Panc1 (cell line): ENCODE data around the gene ITPRID2. TPM values are rescaled to one million over a fixed set of nuclear protein-coding genes. Genes with fewer than 3 reads are reported as not detected.

Experiments used
- ATAC-seq: fragments of 200-7000 bp; cut with Tn5 transposase; 2 replicates; pipeline ENCODE4 v1.9.1; 2020; ENCODE audit warnings: mild to moderate bottlenecking, moderate library complexity
- BruUV-seq: library from RNA; stranded (reverse); fragments of 400-500 nt; replicated peaks from 2 replicates; lab custom pipeline; 2021; lab: Mats Ljungman, UMichigan
- CTCF ChIA-PET: fragments of 300-600 bp; sonication (Branson Sonifier 250); formaldehyde crosslinking; loops from one replicate; lab custom pipeline; 2022; ENCODE audit warnings: antibody characterized with exemption; lab: Charles Lee
- POLR2A ChIA-PET: fragments of 300-600 bp; sonication (Branson Sonifier 250); formaldehyde crosslinking; loops from one replicate; lab custom pipeline; 2022; ENCODE audit warnings: antibody characterized with exemption; lab: Charles Lee
- DNase-seq: peaks from one replicate; pipeline ENCODE4 v3.0.0-alpha.2; 2010; ENCODE audit warnings: low read depth, low spot score
- H3K27ac ChIP-seq: 2 replicates; pipeline ENCODE4 v1.5.1; 2011; ENCODE audit warnings: mild to moderate bottlenecking, low read length, inconsistent platforms
- H3K27me3 ChIP-seq: fragments of 200-500 bp; sonication (Bioruptor generic); 2 replicates; pipeline ENCODE4 v1.6.0; 2014; ENCODE audit warnings: low read length, inconsistent platforms; ENCODE audit not compliant: control insufficient read depth, insufficient read depth
- H3K36me3 ChIP-seq: fragments of 200-500 bp; sonication (Bioruptor generic); 2 replicates; pipeline ENCODE4 v1.5.1; 2014; ENCODE audit warnings: inconsistent platforms, mild to moderate bottlenecking, low read length, moderate library complexity; ENCODE audit not compliant: control insufficient read depth, insufficient read depth
- H3K4me1 ChIP-seq: 2 replicates; pipeline ENCODE4 v1.5.1; 2011; ENCODE audit warnings: inconsistent platforms, mild to moderate bottlenecking, low read length, moderate library complexity; ENCODE audit not compliant: control insufficient read depth, insufficient read depth
- H3K4me3 ChIP-seq, 2 experiments: 2 replicates each; pipeline ENCODE4 v1.5.1; 2011 to 2012; ENCODE audit warnings: low read depth in 2 of 2, low read length in 2 of 2, mild to moderate bottlenecking in 2 of 2, inconsistent platforms in 1 of 2, moderate library complexity in 1 of 2
- H3K9me3 ChIP-seq: fragments of 200-500 bp; sonication (Bioruptor generic); 2 replicates; pipeline ENCODE4 v1.5.1; 2014; ENCODE audit warnings: low read depth, mild to moderate bottlenecking, inconsistent platforms, low read length, moderate library complexity; ENCODE audit not compliant: control insufficient read depth, insufficient read depth
- POLR2AphosphoS5 ChIP-seq: IDR thresholded peaks from 2 replicates; pipeline ENCODE4 v1.6.1; 2012; ENCODE audit warnings: mild to moderate bottlenecking, low read depth, low read length, moderate library complexity
- SIN3A ChIP-seq: IDR thresholded peaks from 2 replicates; pipeline ENCODE4 v1.6.1; 2012; ENCODE audit warnings: low read depth, mild to moderate bottlenecking, low read length, moderate library complexity, borderline replicate concordance; ENCODE audit not compliant: insufficient read depth
- TCF7L2 ChIP-seq: IDR thresholded peaks from 2 replicates; pipeline ENCODE4 v1.6.1; 2011; ENCODE audit warnings: mild to moderate bottlenecking, low read depth, low read length, inconsistent platforms
- in situ Hi-C: cut with HindIII; loops from 2 replicates; pipeline ENCODE4 v1.10.0; 2016; ENCODE audit warnings: low sequenced_read_pairs, low pct_unique_long_range_greater_than_20kb
- intact Hi-C: fragments of 100-400 bp; cut with micrococcal nuclease; formaldehyde crosslinking; loops from one replicate; pipeline ENCODE4 v1.10.0; 2022; ENCODE audit not compliant: unreplicated experiment
- total RNA-seq: library from RNA; stranded (reverse); gene quantifications from one replicate; pipeline ENCODE4 v1.2.1, GENCODE V29; 2021; ENCODE audit not compliant: unreplicated experiment
- TF ChIP-seq, protein P1 (sequence below), 2 experiments: IDR thresholded peaks; 2 replicates each; pipeline ENCODE4 v1.6.1; 2011 to 2012; ENCODE audit warnings: low read depth in 2 of 2, control low read depth in 1 of 2, low read length in 1 of 2, mild to moderate bottlenecking in 1 of 2, moderate library complexity in 1 of 2; ENCODE audit not compliant: insufficient read depth in 1 of 2
- TF ChIP-seq, protein P2 (sequence below): fragments of 450-650 bp; IDR thresholded peaks from 2 replicates; pipeline ENCODE4 v1.5.1; 2017; ENCODE audit warnings: mild to moderate bottlenecking

ITPRID2 gene
- total RNA-seq, 1 experiment from 2014 or later = 261 TPM

GRCh38 chr2:181916726-181917718 is 25.5 kb downstream of the ITPRID2 start:
- intact Hi-C loops = no loop called here
- POLR2A ChIA-PET = no interaction called here
- Histone ChIP-seq H3K27me3 (no peaks in the 10 kb centered on the region), H3K4me1 (peaks cover 11% of the 10 kb centered on the region; the same call in 1 of the 2 replicates), H3K9me3 (no peaks in the 10 kb centered on the region), H3K27ac (peak overlapping the region; percentile 74), H3K4me3 (no peak overlapping the region), H3K36me3 (peaks cover 75% of the 10 kb centered on the region)
- no TSS peak for BruUV-seq
- in situ Hi-C loops = no loop called here
- peak; percentile 32 for DNase-seq
- peak; percentile 77 for ATAC-seq
- CTCF ChIA-PET = no interaction called here
- TF ChIP-seq, protein P1, sequence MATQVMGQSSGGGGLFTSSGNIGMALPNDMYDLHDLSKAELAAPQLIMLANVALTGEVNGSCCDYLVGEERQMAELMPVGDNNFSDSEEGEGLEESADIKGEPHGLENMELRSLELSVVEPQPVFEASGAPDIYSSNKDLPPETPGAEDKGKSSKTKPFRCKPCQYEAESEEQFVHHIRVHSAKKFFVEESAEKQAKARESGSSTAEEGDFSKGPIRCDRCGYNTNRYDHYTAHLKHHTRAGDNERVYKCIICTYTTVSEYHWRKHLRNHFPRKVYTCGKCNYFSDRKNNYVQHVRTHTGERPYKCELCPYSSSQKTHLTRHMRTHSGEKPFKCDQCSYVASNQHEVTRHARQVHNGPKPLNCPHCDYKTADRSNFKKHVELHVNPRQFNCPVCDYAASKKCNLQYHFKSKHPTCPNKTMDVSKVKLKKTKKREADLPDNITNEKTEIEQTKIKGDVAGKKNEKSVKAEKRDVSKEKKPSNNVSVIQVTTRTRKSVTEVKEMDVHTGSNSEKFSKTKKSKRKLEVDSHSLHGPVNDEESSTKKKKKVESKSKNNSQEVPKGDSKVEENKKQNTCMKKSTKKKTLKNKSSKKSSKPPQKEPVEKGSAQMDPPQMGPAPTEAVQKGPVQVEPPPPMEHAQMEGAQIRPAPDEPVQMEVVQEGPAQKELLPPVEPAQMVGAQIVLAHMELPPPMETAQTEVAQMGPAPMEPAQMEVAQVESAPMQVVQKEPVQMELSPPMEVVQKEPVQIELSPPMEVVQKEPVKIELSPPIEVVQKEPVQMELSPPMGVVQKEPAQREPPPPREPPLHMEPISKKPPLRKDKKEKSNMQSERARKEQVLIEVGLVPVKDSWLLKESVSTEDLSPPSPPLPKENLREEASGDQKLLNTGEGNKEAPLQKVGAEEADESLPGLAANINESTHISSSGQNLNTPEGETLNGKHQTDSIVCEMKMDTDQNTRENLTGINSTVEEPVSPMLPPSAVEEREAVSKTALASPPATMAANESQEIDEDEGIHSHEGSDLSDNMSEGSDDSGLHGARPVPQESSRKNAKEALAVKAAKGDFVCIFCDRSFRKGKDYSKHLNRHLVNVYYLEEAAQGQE (IDR thresholded peaks at IDR 0.05; ENCODE audit: insufficient read depth in 1 of 2, low read depth in 2 of 2, low read length in 1 of 2) = no peak

DNA sequence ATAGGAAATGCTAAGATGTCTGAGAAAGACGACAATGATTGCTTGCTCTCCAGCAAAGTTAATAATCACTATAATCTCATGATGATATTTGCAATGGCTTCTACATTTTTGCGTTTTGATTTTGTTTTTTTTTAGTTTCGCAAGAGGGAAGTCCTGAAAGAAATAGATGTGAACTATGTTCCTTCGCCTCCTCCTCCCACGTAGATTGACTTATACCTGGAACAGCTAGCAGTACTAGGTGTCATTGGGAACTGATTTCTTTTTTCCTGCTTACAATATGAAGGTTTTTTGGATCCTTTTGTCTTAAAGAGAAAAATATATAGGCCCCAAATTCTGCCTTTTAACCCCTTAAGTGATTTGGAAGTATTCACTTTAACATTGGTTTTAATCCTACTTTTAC is 26.7 kb downstream of the ITPRID2 start:
- DNase-seq (no peak), ATAC-seq (no peak)
- ChIA-PET CTCF (no interaction called here), POLR2A (no interaction called here)
- TF ChIP-seq POLR2AphosphoS5 = no peak
- TF ChIP-seq SIN3A = no peak
- no peak for TF ChIP-seq TCF7L2
- TF ChIP-seq, protein P2, sequence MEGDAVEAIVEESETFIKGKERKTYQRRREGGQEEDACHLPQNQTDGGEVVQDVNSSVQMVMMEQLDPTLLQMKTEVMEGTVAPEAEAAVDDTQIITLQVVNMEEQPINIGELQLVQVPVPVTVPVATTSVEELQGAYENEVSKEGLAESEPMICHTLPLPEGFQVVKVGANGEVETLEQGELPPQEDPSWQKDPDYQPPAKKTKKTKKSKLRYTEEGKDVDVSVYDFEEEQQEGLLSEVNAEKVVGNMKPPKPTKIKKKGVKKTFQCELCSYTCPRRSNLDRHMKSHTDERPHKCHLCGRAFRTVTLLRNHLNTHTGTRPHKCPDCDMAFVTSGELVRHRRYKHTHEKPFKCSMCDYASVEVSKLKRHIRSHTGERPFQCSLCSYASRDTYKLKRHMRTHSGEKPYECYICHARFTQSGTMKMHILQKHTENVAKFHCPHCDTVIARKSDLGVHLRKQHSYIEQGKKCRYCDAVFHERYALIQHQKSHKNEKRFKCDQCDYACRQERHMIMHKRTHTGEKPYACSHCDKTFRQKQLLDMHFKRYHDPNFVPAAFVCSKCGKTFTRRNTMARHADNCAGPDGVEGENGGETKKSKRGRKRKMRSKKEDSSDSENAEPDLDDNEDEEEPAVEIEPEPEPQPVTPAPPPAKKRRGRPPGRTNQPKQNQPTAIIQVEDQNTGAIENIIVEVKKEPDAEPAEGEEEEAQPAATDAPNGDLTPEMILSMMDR = no peak
- TF ChIP-seq, protein P1 (IDR thresholded peaks at IDR 0.05; ENCODE audit: insufficient read depth in 1 of 2, low read depth in 2 of 2, low read length in 1 of 2) = no peak
- no TSS peak for BruUV-seq
- H3K4me1 ChIP-seq = peaks cover 11% of the 10 kb centered on the region; the same call in 1 of the 2 replicates
- no peaks in the 10 kb centered on the region for H3K9me3 ChIP-seq
- intact Hi-C loops (no loop called here), in situ Hi-C loops (no loop called here)
- H3K36me3 ChIP-seq = peaks cover 74% of the 10 kb centered on the region
- no peak overlapping the region for H3K4me3 ChIP-seq
- no peak overlapping the region for H3K27ac ChIP-seq
- H3K27me3 ChIP-seq = no peaks in the 10 kb centered on the region
